IPS-11a (cell line): ENCODE results near the gene DOLPP1.
"Not testable (repeated sequence)": the region's sequence is repeated elsewhere in the genome, so short reads cannot be mapped to it uniquely, and the experiment has no call there.

Experiments
- H3K4me3 ChIP-seq: one replicate; pipeline ENCODE4 v1.5.1; 2013; ENCODE audit warnings: low read depth, low read length, control low read depth

DOLPP1 gene, protein sequence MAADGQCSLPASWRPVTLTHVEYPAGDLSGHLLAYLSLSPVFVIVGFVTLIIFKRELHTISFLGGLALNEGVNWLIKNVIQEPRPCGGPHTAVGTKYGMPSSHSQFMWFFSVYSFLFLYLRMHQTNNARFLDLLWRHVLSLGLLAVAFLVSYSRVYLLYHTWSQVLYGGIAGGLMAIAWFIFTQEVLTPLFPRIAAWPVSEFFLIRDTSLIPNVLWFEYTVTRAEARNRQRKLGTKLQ

DNA sequence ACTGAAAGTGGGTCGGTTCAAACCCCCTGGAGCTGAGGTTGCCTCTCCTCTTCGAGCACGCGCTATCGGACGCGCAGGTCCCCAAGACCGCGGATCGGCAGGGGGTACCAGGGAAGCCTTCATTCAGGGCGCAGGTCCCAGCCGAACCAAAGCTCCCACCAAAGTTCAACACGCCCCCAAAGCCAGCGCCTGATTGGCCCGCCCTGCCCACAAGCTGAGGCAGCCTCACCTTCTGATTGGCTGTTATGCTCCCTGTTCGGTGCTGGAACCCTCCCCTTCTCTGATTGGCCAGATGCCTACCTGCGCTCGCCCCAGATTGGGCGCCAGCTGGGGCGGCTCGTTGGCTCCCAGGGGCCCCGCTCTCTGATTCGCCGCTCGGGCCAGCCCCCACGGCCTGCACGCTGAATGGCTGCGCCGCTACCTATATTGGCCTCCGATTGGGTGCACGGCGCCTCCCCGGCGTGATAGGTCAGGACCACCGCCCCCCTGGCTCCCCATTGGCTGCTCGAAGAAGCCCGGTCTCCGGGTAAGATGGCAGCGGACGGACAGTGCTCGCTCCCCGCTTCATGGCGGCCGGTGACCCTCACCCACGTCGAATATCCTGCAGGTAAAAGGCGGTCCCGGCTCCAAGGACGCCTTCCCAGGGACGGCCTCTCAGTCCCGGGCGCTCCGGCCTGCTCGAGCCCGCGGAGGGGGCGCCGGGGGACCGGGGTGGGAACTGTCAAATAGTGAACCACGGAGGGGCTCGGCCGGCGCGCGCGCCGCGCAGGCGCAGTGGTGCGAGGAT lies at the start of gene DOLPP1:
DOLPP1 (plus strand) TSS at position 511 of the 787 bp plus-strand sequence; CDS start at position 532, 21 bp downstream.
- peak within 1 kb of the TSS; percentile 81 for H3K4me3 ChIP-seq

DNA sequence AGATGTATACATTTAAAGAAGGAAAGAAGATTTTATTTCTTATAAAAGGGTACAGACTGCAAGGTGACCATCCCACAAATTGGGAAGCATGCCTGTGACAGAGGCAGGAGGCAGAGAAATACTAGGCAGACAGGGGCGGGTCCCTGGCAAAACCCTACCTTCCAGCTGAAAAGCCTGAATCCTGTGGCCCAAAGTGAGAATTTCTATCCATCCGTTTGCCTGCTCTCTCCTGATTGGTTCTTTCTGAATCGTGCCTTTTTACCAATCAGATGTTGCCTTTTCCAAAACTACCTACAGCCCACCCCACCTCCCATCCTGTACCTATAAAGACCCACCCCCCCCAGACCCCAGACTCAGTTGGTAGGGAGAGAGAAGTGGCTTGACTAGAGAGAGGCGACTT lies 49.4 kb upstream of the DOLPP1 start:
- no peak overlapping the region for H3K4me3 ChIP-seq

GRCh38 chr9:129032541-129033159 lies 48.3 kb upstream of the DOLPP1 start:
- no peak overlapping the region for H3K4me3 ChIP-seq

GRCh38 chr9:129033216-129033615 lies 47.7 kb upstream of the DOLPP1 start:
- H3K4me3 ChIP-seq, result no peak overlapping the region

DNA sequence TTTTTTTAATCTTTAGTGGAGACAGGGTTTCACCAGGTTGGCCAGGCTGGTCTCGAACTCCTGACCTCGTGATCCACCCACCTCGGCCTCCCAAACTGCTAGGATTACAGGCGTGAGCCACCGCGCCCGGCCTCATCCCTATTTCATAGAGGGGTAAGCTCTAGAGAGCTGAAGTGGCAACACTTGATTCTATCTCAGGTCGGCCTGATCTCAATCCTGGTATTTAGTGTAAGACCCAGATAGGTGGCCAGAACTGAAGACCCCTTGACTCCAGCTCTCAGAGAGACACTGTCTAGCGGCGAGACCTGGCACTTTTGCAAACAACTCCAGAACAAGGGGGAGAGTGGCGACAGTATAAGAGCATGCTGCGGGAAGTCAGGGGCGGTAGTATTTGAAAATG lies 45.1 kb upstream of the DOLPP1 start:
- H3K4me3 ChIP-seq, result not testable (repeated sequence)

DNA sequence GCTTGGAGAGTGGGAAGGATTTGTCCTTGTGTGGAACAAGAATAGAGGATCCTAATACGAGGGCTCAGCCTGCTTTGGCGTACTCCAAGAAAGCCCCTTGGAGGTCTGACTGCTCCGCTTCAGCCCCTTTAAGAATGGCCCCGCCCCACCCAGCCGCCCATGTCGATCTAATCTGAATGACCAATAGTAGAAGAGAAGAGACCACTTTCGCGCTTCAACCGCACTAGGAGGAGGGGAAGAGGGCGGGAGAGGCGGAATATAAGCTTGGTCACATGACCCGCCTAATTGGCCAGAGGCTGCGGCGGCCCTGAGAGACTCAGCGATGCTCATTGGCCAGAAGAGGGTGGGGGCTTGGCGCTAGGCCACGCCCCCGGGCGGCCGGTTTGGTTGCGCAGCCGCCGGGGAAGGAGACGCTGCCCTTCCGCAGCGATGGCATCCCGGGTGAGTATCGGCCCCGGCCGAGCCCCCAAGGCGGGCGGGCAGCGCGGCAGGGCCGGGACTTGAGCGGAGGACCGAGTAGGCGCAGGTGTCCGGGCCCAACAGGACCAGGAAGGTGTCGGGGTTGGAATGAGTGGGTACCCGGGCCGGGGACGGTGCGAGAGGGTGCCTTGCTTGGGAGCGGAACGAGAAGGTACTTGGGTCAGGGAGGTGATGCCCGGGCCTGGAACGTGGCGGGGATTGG lies 44.5 kb upstream of the DOLPP1 start, which contains the start of gene MIGA2:
MIGA2 (plus strand) TSS at position 386 of the 682 bp plus-strand sequence. CDS start 3,969 bp downstream, outside the sequence.
- H3K4me3 ChIP-seq, result peak within 1 kb of the TSS; percentile 68

GRCh38 chr9:129036923-129037766 lies 43.8 kb upstream of the DOLPP1 start:
- H3K4me3 ChIP-seq, result peak overlapping the region; percentile 68

DNA sequence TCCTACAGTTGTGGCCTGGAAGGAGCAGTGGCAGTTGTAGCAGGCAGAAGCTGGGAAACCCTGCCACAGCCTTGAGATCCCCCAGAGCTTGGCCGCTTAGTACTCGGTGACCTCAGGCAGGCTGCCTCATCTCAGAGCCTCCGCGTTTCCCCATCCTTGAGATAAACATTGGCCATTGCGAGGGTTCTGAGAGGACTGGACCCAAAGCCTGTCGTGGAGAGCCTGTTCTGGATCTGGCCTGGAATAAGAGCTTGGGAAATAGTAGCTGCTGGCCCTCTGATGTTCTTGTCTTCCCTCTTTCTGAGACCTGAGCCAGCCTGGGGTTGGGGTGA lies 43.2 kb upstream of the DOLPP1 start:
- H3K4me3 ChIP-seq, result no peak overlapping the region

- H3K4me3 ChIP-seq, result no peak overlapping the region
Measured at GRCh38 chr9:129038109-129038852, 42.6 kb upstream of the DOLPP1 start.

- H3K4me3 ChIP-seq, result no peak overlapping the region
Measured at GRCh38 chr9:129040113-129040643, 40.7 kb upstream of the DOLPP1 start.

- no peak overlapping the region for H3K4me3 ChIP-seq
Measured at GRCh38 chr9:129042016-129042415, 38.9 kb upstream of the DOLPP1 start.

GRCh38 chr9:129052592-129052991 lies 28.3 kb upstream of the DOLPP1 start:
- H3K4me3 ChIP-seq, result no peak overlapping the region

DNA sequence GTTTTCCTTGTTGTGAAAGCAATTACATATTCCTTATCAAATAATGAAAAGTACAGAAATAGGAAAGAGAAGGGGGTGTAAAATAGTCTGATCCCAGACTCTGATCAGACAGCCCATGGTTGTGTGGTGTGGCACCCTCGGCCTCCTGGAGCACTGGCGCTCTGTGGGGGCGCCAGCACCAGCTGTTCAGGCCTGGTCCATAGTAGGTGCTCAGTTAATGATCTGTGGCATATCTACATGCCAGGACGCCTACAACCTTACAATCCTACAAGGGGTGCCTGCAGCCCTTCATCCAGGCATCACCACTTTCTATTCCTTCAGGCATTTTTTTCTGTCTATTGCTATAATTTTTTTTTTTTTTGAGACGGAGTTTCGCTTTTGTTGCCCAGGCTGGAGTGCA lies 27.9 kb upstream of the DOLPP1 start:
- no peak overlapping the region for H3K4me3 ChIP-seq

DNA sequence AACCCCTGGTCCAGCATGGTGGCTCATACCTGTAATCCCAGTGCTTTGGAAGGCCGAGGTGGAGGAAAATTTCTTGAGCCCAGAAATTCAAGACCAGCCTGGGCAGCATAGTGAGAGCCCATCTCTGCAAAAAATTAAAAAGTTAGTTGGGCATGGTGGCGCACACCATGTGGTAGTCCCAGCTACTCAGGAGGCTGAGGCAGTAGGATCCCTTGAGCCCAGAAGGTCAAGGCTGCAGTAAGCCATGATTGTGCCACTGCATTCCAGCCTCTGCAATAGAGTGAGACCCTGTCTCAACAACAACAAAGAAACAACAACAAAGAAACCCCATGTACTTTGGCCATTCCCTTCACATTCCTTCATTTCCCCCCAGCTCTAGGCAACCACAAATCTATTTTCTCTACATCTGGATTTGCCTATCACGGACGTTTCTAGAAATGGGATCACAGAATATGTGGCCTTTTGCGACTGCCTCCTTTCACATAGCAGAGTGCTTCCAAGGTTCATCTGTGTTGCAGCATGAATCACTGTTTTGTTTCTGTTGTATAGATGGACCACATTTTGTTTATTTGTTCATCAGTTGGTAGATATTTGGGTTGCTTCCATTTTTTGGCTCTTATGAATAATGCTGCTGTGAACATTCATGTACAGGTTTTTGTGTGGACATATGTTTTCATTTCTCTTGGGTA lies 26.6 kb upstream of the DOLPP1 start:
- no peak overlapping the region for H3K4me3 ChIP-seq

DNA sequence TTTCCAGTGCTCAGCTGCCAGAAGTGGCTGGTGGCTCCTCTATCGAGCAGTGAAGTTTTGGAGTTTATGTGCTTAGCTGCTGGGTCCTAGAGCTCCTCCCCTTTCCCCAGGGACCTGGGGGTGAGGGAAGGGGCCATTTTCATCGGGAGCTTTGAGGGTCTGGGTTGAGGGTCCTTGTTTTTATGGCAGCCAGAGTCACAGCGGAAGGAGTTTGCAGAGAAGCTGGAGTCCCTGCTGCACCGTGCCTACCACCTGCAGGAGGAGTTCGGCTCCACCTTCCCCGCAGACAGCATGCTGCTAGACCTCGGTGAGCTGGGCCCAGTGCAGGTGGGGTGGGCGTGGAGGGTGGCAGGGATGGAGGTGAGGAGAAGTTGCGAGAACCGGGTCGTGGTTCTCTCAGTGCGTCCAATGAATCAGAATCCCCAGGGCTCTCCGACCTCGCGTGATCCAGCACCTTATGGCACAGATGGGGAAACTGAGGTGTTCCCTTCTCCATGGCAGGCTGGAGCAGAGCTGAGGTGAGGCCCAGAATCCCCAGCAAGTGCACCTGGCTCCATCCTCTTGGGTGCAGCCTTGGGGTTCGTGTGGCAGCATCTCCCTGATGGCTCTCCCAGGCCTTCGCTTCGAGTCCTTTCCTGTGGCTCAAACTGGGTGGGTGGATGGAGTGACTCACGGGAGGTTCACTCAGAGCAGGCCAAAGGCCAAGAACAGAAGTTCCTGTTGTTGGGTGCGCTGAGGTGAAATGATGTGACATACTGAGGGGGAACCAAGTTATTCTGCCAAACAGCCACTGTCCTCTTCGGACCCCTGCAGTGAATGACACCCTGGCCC lies 21.7 kb upstream of the DOLPP1 start:
- no peak overlapping the region for H3K4me3 ChIP-seq

DNA sequence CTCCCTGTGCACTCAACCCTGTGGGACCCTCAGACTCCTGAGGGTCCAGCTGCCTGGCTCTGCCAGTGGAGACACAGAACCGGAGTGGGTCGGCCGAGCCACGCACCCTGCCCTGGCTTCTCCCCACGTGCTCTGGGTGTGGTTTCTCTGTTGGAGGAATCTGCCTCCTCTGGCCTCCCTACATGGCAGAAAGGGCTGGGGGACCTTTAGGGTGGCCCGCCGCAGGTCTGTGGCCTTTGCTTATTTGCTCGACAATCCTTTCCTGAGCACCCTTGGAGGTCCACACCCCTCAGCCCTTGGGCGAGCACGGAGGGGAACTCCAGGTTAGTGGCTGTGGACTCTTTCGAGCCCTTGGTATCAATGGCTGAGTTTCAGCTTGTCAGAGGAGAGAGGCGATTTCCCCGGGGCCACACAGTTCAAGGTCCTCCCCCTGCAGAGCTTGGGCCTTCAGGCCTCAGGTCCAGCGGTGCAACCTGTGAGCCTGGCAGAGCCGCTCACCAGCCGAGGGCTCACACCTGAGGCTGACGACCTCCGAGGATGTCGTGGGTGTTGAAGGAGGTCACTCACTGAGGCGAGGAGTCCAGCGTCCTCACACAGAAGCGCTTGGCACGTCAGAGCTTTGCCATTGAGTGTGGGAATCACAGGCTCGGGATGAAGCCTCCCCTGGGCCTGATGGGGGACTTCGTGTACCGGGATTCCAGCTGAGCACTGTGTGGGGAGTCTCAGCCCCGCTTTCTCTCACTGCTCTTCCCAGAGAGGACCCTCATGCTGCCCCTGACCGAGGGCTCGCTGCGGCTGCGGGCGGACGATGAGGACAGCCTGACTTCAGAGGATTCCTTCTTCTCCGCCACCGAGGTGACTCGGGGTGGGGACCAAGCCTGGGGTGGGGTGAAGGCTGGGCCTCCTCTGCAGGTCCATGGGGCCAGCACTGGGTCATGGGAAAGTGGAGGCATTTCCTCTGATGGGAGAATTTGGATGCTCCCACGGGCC lies 20.8 kb upstream of the DOLPP1 start:
- H3K4me3 ChIP-seq, result no peak overlapping the region

DNA sequence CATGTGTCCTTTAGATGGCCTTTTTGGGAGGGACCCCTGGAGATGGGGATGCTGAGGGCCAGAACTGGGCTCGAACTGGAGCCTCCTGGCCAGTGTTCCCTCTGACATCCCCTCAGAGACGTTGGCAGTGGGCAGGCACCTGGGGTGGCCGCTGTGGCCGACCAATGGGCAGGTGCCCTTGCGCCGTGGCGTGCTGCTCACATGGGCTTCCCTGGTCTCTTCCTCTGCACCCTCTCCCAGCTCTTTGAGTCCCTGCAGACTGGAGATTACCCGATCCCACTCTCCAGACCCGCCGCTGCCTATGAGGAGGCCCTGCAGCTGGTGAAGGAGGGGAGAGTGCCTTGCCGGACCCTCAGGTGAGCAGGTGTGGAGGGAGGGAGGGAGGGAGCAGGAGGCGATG lies 19.9 kb upstream of the DOLPP1 start:
- no peak overlapping the region for H3K4me3 ChIP-seq
